Naive B cell (primary cell): ENCODE measurements around the gene CCDC107. TPM values are rescaled to one million over a fixed set of nuclear protein-coding genes. Genes with fewer than 3 reads are reported as not detected.
"Not testable (repeated sequence)": the region's sequence is repeated elsewhere in the genome, so short reads cannot be mapped to it uniquely, and the experiment has no call there.

Source experiments
- ATAC-seq, 2 donors: fragments of 150-1000 bp; cut with Tn5 transposase; 2 replicates each; pipeline ENCODE4 v1.10.0; 2021; ENCODE audit warnings: low read depth in 2 of 2, mild to moderate bottlenecking in 2 of 2, moderate library complexity in 2 of 2
- DNase-seq: peaks from one replicate; pipeline ENCODE4 v3.0.0; 2022
- H3K27ac Mint-ChIP-seq, 6 donors: one replicate each; pipeline ENCODE4 v1.8.0; 2020 to 2022; ENCODE audit warnings: mild to moderate bottlenecking in 6 of 6, mixed read lengths in 6 of 6, moderate library complexity in 5 of 6, inconsistent platforms in 2 of 6
- H3K27me3 Mint-ChIP-seq, 3 donors: one replicate each; pipeline ENCODE4 v1.8.0; 2021 to 2022; ENCODE audit warnings: mixed read lengths in 3 of 3, mild to moderate bottlenecking in 1 of 3
- H3K36me3 Mint-ChIP-seq, 2 donors: one replicate each; pipeline ENCODE4 v1.8.0; 2020 to 2022; ENCODE audit warnings: mixed read lengths in 2 of 2, inconsistent platforms in 1 of 2, mild to moderate bottlenecking in 1 of 2
- H3K4me1 Mint-ChIP-seq, 3 donors: one replicate each; pipeline ENCODE4 v1.8.0; 2020 to 2022; ENCODE audit warnings: mixed read lengths in 3 of 3, inconsistent platforms in 1 of 3, mild to moderate bottlenecking in 1 of 3, moderate library complexity in 1 of 3
- H3K4me3 Mint-ChIP-seq, 8 donors: one replicate each; pipeline ENCODE4 v1.8.0; 2020 to 2022; ENCODE audit warnings: mild to moderate bottlenecking in 8 of 8, mixed read lengths in 8 of 8, moderate library complexity in 8 of 8, inconsistent platforms in 2 of 8
- H3K9me3 Mint-ChIP-seq, 7 donors: one replicate each; pipeline ENCODE4 v1.8.0; 2020 to 2022; ENCODE audit warnings: mixed read lengths in 7 of 7, mild to moderate bottlenecking in 5 of 7, inconsistent platforms in 2 of 7, moderate library complexity in 1 of 7
- polyA plus RNA-seq, 6 donors: library from polyadenylated mRNA; unstranded; fragments of 300-500 nt; fragmentation: Illumina TruSeq; gene quantifications; one replicate each; pipeline ENCODE4 v1.2.3, GENCODE V29; 2021; ENCODE audit warnings: low read depth in 6 of 6

Gene CCDC107, protein sequence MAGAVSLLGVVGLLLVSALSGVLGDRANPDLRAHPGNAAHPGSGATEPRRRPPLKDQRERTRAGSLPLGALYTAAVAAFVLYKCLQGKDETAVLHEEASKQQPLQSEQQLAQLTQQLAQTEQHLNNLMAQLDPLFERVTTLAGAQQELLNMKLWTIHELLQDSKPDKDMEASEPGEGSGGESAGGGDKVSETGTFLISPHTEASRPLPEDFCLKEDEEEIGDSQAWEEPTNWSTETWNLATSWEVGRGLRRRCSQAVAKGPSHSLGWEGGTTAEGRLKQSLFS
- 10 to 100 TPM; 42.7 to 60.2 (median 51.5) TPM for polyA plus RNA-seq

DNA sequence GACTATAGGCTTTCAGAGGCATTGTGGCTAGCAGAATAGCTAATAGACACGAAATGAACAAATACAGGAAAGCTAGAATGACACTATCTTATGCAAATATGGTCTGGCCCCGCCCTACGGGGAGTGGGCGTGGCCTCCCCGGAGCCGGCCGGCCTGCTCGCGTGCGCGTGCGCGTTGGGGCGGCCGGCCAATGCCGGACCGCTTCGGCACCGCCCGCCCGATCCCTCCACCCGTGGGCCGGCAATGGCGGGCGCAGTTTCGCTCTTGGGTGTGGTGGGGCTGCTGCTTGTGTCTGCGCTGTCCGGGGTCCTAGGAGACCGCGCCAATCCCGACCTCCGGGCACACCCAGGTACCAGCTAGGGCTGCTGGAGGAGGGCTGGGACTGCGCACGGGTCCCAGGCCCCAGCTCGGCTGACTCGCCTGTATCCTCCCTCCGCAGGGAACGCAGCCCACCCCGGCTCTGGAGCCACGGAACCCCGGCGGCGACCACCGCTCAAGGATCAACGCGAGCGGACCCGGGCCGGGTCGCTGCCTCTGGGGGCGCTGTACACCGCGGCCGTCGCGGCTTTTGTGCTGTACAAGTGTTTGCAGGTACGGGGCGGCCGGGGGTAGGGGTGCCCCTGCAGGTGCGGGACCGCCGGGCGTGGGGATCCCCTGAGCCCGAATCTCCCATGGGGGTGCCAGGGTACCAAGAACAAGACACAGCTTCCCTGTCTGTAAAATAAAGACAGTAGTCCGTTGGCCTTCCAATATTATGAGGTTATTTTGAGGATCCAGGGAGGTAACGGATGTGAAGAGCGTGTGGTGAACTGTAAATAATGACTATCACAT is at the start of gene CCDC107:
CCDC107 (plus strand) TSS at position 156 of the 831 bp plus-strand sequence; CDS start at position 244, 88 bp downstream.
- H3K4me1 Mint-ChIP-seq = peaks cover 62 to 86% (median 69%) of the 10 kb centered on the region in 3 donors
- H3K36me3 Mint-ChIP-seq = no peaks in the 10 kb centered on the region
- H3K4me3 Mint-ChIP-seq = peak within 1 kb of the TSS; percentile 75 to 94 (median 93)
- H3K27ac Mint-ChIP-seq = peak within 1 kb of the TSS; percentile 98 to 100 (median 100)
- H3K9me3 Mint-ChIP-seq = peaks cover 0 to 5% (median 0%) of the 10 kb centered on the region in 7 donors
- peak; percentile 90 for DNase-seq
- peak; percentile 63 to 64 for ATAC-seq
- H3K27me3 Mint-ChIP-seq = peaks cover 0 to 5% (median 5%) of the 10 kb centered on the region in 3 donors

DNA sequence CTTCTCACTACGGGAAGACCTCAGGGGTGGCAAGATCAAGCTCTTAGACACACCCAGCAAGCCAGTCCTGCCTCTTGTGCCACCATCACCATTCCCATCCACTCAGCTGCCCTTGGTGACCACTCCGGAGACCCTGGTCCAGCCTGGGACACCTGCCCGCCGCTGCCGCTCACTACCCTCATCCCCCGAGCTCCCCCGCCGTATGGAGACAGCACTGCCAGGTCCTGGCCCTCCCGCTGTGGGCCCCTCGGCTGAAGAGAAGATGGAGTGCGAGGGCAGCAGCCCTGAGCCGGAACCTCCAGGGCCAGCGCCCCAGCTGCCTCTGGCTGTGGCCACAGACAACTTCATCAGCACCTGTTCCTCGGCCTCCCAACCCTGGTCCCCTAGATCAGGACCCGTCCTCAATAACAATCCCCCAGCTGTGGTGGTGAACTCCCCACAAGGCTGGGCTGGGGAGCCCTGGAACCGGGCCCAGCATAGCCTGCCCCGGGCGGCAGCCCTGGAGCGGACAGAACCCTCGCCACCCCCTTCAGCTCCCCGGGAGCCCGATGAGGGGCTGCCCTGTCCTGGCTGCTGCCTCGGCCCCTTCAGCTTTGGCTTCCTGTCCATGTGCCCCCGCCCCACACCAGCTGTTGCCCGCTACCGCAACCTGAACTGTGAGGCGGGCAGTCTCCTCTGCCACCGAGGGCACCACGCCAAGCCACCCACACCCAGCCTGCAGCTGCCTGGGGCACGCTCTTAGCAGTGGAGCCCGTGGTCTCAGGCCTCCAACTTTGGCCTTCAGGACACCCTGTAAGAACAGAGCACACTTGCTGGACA is 48.9 kb upstream of the CCDC107 start:
- Mint-ChIP-seq H3K27me3 (no peaks in the 10 kb centered on the region), H3K27ac (peak overlapping the region in 3 of 6 donors; percentile 57 to 83 (median 77)), H3K4me1 (peaks cover 48 to 74% (median 69%) of the 10 kb centered on the region in 3 donors), H3K36me3 (peaks cover 18 to 26% of the 10 kb centered on the region in 2 donors), H3K4me3 (peak overlapping the region in 2 of 8 donors; percentile 21 to 63), H3K9me3 (no peaks in the 10 kb centered on the region)
- ATAC-seq = no peak
- no peak for DNase-seq

DNA sequence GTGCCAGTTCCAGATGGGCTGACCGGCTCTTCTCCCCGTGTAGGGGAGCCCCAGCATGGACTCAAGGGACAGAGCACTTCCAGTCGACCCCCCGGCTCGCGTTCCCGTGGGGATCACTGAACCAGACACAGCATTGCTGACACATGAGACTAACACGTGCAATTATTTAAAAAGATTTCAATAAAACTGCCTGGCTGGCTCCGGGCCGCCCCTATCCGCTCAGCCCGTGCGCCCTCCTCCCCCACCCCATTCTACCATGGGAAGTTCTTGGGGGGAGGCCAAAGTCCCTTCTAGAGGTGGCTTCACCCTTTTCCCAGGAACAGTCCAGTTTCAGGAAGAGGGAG is 48.3 kb upstream of the CCDC107 start:
- Mint-ChIP-seq H3K27me3 (no peaks in the 10 kb centered on the region), H3K27ac (peak overlapping the region in 1 of 6 donors; percentile 29), H3K9me3 (no peaks in the 10 kb centered on the region), H3K36me3 (peaks cover 24 to 32% of the 10 kb centered on the region in 2 donors), H3K4me3 (peak overlapping the region in 1 of 8 donors; percentile 63), H3K4me1 (peaks cover 49 to 74% (median 71%) of the 10 kb centered on the region in 3 donors)
- DNase-seq (no peak), ATAC-seq (no peak)

DNA sequence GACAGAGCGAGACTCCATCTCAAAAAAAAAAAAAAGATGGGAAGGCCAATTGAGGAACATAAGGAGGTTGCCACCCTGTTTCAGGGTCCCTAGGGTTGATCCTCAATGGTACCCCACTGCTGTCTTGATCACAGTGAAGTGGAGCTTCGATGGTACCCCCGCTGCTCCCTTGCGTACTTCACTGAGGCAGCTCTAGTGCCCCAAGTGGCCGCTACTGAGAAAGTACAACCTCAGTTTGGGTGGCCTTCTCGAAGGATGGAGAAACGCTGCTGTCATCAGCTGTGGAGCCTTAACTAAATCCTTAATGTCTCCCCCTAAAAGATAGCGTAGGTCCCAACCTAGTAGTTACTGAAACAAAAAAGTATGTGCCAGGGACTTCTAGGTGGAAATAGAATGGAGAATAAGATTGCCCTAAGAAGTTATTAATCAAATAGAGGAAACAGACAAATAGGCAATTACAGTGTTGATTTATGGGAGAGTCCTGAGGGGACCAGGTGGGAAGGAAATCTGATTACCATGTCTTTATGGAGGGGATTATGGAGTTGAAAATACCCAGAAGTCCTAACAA is 46.8 kb upstream of the CCDC107 start:
- Mint-ChIP-seq H3K4me1 (peaks cover 59 to 84% (median 79%) of the 10 kb centered on the region in 3 donors), H3K4me3 (peak overlapping the region in 5 of 8 donors; percentile 7 to 87 (median 41))

DNA sequence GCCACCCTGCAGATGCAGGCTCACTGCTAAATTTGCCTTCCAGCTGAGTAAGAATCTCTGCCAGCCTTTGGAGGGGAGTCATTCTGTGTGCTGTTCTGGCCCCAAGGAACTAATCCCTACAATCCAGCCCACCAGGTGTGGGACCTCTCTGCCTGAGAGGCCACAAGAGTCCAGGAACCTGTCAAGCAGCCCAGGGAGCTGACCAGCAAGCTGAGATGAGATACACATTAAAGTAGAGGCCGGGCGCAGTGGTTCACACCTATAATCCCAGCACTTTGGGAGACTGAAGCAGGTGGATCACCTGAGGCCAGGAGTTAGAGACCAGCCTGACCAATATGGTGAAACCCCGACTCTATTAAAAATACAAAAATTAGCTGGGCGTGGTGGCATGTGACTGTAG is 46.0 kb upstream of the CCDC107 start:
- not testable (repeated sequence) for DNase-seq, ATAC-seq, H3K27me3 Mint-ChIP-seq, H3K9me3 Mint-ChIP-seq
- peak overlapping the region in 4 of 8 donors; percentile 50 to 74 (median 56) for H3K4me3 Mint-ChIP-seq
- peaks cover 25 to 48% of the 10 kb centered on the region in 2 donors for H3K36me3 Mint-ChIP-seq
- peak overlapping the region in 4 of 6 donors; percentile 47 to 91 (median 81) for H3K27ac Mint-ChIP-seq
- peaks cover 60 to 82% (median 80%) of the 10 kb centered on the region in 3 donors for H3K4me1 Mint-ChIP-seq

More for the DNA sequence above, 46.8 kb upstream of the CCDC107 start:
- peak; percentile 45 for DNase-seq
- ATAC-seq = peak; percentile 88 to 89
- H3K9me3 Mint-ChIP-seq = no peaks in the 10 kb centered on the region
- H3K36me3 Mint-ChIP-seq = peaks cover 25 to 44% of the 10 kb centered on the region in 2 donors
- peak overlapping the region in 5 of 6 donors; percentile 11 to 91 (median 67) for H3K27ac Mint-ChIP-seq
- H3K27me3 Mint-ChIP-seq = no peaks in the 10 kb centered on the region

DNA sequence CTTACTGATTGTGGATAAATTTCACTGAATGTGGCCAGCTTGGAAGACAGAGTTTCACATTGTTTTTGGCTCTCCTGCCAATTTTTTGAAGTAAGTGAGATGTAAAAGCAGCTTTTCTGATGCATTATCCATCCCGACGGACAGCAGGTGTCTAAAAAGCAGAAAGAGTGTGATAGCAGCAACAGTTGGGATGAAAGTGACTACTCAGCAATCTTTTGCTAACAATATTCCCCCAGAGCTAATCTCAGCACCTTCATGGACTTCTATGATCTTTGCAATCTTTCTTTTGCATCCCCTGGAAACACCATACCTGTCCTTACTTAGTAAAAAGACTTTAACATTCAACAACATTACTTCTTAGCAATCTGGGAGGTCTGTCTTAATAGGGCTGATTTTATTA is 45.2 kb upstream of the CCDC107 start:
- Mint-ChIP-seq H3K27me3 (no peaks in the 10 kb centered on the region), H3K36me3 (peaks cover 25 to 55% of the 10 kb centered on the region in 2 donors), H3K4me1 (peaks cover 62 to 80% (median 78%) of the 10 kb centered on the region in 3 donors), H3K27ac (peak overlapping the region in 4 of 6 donors; percentile 47 to 95 (median 87)), H3K4me3 (peak overlapping the region in 4 of 8 donors; percentile 48 to 99 (median 68)), H3K9me3 (no peaks in the 10 kb centered on the region)
- ATAC-seq (no peak), DNase-seq (no peak)

DNA sequence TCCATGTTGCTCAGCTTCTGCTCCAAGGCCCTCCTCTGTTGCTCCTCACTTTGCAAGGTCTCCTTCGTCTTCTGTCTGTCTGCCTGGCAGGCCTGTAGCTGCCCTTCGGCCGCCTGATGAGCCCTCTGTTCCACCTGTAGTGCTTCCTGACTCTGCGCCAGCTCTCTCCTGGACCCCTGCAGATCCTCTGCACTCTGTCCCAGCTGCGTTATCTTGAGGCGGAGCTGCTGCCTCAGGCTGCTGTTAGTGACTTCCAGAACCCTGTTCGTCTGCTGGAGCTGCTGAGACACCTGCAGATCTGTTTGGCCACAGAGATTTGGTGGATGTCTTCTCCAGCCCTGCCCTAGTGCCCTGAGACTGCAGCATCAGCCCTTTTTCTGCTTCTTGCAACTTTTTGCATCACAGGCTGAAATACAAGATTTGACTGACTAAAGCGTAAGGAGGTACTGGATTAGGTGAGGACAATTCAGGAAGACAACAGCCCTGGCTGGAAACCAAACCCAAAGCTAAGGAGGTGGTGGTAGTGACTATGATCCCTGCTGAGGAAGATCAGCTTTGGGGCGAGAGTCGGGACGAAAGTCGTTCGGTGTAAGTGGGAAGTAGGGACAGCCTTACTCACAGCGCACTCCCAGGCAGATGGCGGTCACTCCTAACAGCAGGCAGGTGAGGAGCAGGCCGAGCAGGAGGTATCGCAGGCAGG is 42.0 kb upstream of the CCDC107 start:
- Mint-ChIP-seq H3K36me3 (peaks cover 25 to 60% of the 10 kb centered on the region in 2 donors), H3K27ac (peak overlapping the region; percentile 91 to 99 (median 98)), H3K4me3 (peak overlapping the region; percentile 86 to 100 (median 98)), H3K9me3 (peaks cover 0 to 2% (median 0%) of the 10 kb centered on the region in 7 donors), H3K27me3 (no peaks in the 10 kb centered on the region), H3K4me1 (peaks cover 86 to 100% (median 91%) of the 10 kb centered on the region in 3 donors)
- DNase-seq (no peak), ATAC-seq (no peak)

DNA sequence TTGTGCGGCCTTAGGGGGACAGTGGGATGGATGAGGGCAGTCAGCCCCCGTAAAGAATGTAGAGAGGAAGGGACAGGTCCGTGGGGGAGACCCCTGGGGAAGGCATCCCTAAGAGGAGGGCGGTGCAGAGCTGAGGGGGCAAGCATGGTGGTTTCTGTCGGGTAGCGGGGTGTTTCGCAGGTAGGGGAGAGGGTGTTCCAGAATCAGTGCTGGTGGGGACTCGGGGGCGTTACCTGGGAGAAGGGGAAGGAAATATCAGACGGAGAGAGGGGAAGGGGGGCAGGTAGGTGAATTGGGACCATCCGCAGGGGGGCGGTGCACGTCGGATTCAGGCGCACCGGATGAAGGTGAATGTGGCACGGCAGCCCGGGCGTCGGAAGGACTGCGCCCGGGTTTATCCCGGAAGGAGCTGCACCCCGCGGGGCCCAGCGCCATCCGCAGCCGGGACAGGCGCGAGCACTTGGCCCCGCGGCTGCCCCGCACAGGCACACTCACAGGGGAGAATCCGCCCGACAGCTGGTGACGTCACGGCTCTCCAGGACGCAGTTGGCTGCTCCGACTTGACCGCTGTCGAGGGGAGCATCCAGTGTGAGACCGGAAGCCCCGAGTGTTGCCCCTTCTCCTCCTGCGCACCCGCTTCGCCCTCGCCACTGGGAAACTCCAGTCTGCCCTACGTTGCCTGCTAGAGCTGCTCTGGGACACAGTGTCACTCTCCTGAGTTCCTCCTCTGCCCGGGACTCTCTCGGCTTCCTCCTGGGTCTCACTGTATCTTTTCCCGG is 41.2 kb upstream of the CCDC107 start:
- Mint-ChIP-seq H3K9me3 (peaks cover 0 to 2% (median 0%) of the 10 kb centered on the region in 7 donors), H3K27ac (peak overlapping the region; percentile 93 to 99 (median 98)), H3K27me3 (no peaks in the 10 kb centered on the region), H3K36me3 (peaks cover 19 to 52% of the 10 kb centered on the region in 2 donors), H3K4me3 (peak overlapping the region; percentile 86 to 100 (median 98)), H3K4me1 (peaks cover 86 to 100% (median 91%) of the 10 kb centered on the region in 3 donors)
- DNase-seq (peak; percentile 71), ATAC-seq (peak; percentile 18 to 23)

DNA sequence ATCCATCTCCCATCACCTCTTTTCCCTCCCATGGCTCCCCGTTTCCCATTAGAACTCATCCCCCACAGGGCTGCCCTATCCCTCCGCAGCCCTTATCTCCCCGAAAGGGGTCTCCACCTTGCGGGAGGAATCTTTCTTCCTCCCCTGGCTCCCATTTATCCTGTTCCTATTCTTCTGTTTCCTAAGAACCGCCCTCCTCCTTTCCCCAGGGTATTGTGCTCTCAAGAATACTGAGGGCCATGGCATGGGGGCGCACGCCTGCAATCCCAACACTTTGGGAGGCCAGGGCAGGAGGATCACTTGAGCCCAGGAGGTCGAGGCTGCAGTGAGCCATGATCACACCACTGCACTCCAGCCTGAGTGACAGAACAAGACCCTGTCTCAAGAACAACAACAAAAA is 40.5 kb upstream of the CCDC107 start:
- Mint-ChIP-seq H3K27me3 (no peaks in the 10 kb centered on the region), H3K4me3 (peak overlapping the region; percentile 86 to 100 (median 98)), H3K27ac (peak overlapping the region; percentile 93 to 99 (median 98)), H3K9me3 (peaks cover 0 to 2% (median 0%) of the 10 kb centered on the region in 7 donors), H3K4me1 (peaks cover 87 to 98% (median 91%) of the 10 kb centered on the region in 3 donors), H3K36me3 (peaks cover 18 to 50% of the 10 kb centered on the region in 2 donors)
- DNase-seq = no peak
- ATAC-seq = no peak

DNA sequence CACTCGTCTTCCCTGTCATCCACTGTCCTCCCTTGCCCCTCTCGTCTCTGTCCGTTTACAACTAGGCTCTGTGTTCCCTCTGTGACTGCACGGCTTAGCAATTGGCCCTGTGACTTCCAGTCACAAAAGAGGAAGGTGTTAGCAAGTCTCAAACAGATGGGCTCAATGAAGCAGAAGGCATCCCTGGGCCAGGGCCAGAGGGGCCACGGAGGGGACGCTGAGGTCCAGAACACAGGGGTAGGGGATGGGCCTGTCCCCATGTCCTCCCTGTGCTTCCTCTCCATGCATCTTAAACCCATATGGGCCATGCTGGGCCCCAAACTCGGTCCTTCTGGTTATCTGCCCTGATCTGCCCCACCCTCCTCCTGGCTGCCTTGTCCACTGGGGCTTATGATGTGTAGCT is 39.8 kb upstream of the CCDC107 start, which contains the start of gene CD72:
CD72 (minus strand) TSS at position 89 of the 403 bp plus-strand sequence. CDS start 110 bp downstream, outside the sequence.
- Mint-ChIP-seq H3K27me3 (no peaks in the 10 kb centered on the region), H3K4me3 (peak within 1 kb of the TSS; percentile 86 to 100 (median 98)), H3K4me1 (peaks cover 79 to 91% (median 86%) of the 10 kb centered on the region in 3 donors), H3K9me3 (peaks cover 0 to 2% (median 0%) of the 10 kb centered on the region in 7 donors), H3K36me3 (peaks cover 11 to 42% of the 10 kb centered on the region in 2 donors), H3K27ac (peak within 1 kb of the TSS; percentile 93 to 99 (median 98))
- ATAC-seq (peak; percentile 48 to 57), DNase-seq (peak; percentile 80)
